ENCODE data around the gene ZMAT3.
"Not testable (repeated sequence)": the region's sequence is repeated elsewhere in the genome, so short reads cannot be mapped to it uniquely, and the experiment has no call there.

Gene ZMAT3, protein sequence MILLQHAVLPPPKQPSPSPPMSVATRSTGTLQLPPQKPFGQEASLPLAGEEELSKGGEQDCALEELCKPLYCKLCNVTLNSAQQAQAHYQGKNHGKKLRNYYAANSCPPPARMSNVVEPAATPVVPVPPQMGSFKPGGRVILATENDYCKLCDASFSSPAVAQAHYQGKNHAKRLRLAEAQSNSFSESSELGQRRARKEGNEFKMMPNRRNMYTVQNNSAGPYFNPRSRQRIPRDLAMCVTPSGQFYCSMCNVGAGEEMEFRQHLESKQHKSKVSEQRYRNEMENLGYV

DNA sequence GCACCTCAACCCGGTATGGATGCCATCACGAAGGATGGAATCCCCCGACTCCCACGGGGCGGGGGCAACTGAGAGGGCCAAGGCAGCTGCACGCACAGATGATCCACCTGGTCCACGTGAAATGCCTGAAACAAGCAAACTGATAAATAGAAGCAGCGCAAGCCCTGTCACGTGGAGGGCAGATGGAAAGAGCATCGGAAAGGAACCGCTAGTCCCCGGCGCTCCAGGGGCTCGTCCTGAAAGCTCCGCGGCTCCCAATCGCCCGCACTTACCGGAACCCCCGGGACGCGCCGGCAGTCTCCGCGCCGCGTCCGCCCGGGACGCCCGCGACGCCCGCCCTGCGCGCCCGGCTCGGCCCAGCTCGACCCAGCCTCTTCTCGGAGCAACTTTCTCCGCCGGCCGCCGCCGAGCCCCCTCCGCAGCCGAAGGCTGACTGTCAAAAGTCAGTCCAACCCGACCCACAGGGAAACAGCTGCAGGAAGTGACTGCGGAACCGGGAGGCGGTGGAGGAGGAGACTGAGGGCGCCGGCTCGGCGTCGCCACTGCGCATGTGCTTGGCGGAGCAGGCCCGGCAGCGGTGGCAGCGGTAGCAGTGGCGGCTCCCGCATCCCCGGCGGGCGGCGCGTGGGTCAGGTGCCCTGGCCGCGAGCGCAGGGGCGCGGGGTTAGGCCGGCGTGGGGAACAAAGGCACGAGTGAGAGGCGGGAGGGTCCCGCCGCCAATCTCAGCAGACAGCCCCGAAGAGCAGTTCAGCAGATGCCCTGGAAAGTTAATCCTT, at the start of gene ZMAT3:
Gene ZMAT3 (minus strand): TSS at position 487 of the 777 bp plus-strand sequence. CDS start 4,057 bp downstream, outside the sequence.
- FAIRE-seq: no peak

DNA sequence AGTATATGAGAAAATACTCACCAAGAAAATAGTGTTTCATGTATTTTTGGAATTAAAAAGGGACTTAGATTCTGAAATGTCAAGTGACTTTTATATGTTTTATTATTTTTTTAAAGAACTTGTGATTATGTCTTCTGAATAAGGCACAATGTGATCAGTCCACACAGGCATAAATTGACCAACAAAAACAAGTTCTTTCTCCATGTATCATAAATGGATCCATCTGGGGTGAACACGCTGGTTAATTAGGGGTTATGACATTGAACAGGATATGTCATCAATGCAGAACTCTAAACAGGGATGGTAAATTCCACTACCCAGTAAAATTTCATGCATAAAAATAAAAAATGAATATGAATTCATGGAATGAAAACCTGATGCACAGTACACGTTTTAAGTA, 45.2 kb upstream of the ZMAT3 start:
- FAIRE-seq: no peak

DNA sequence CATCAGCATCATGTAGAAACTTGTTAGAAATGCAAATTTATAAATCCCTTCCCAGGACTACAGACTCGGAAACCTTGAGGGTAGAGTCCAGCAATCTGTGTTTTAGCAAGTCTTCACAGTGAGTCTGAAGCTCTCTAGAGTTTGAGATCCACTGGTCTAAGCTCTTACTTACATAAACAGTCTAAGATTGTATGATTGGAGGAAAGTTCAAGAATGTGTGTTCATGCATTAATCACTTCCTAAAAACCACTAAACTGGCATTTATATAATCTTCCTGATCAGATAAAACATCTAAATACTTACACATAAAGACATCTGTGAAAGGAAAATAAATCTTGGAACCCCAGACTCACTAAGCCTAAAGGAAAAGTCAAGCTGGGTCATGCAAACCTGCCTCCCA, 43.8 kb upstream of the ZMAT3 start:
- not testable (repeated sequence) for FAIRE-seq

DNA sequence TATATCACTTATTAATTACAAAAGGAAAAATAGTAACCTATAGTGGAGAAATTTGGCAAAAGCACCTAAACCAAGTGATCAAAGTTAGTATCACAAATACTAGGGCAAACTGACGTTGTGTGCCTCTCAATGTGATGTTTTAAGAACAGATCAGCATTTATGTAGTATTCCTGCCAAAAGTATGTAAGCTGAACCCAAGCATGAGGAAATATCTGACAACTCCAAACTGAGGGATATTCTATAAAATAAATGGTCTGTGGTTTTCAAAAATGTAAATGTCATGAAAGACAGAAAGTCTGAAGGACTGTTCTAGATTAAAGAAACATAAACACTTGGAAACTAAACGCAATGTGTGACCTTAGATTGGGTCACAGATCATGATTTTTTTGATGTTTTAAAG, 42.3 kb upstream of the ZMAT3 start:
- no peak for FAIRE-seq

DNA sequence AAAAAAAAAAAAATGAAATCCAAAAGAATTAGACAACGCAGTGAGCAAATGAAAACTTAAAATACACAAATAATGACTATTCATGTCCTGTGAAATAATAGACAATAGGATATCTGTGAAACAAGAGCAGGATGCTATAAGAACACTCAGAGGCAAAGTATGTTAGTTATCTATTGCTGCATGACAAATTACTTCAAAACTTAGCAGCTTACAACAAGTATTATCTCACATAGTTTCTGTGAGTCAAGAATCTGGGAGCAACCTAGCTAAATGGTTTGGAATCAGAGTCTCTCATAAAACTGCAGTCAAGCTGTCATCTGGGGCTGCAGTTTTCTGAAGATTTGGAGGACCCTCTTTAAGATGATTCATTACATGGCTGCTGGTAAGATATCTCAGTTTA, 36.5 kb upstream of the ZMAT3 start:
- no peak for FAIRE-seq

DNA sequence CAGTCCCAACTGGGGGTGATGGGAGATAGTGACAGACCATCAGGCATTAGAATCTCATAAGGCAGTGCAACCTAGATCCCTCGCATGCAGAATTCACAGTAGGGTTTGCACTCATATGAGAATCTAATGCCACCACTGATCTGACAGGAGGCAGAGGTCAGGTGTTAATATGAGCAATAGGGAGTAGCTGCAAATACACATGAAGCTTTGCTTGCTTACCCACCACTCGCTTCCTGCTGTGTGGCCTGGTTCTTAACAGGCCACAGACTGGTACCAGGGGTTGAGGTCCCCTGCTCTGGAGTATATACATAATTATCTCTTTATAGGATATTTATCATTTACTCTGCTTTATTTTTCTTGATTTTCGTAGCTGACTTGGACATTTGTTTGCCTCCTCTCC, 36.0 kb upstream of the ZMAT3 start:
- FAIRE-seq: no peak

DNA sequence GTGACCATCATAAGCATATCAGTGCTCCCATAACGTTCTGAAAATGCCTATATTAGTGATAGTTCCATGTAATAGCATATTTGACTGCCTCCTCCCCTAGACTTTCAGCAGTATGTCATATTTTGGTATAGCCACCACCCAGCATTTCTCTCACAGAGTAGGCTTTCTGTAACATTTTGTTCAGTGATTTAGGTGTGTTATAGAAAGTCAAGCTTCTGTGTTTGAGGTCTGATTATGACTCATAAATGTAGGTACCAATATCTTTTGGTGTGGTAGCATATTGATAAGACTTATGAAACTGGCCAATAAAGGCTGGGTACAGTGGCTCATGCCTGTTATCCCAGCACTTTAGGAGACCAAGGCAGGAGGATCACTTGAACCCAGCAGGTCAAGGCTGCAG, 34.3 kb upstream of the ZMAT3 start:
- FAIRE-seq: no peak

DNA sequence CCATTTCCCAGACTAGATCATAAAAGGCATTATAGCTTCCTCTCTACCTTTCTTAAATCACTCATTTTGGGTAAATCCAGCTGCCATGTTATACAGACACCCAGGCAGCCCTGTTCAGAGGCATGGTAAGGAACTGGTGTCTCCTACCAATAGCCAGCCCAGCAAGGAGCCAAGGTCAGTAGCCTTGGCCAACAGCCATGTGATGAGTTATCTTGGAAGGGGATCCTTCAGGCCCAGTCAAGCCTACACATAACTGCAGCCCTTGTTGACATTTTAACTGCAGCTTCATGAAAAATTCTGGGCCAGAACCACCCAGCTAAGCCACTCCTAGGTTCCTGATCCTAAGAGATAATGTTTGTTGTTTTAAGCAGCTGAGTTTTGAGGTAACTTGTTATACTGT, 29.0 kb upstream of the ZMAT3 start:
- no peak for FAIRE-seq

DNA sequence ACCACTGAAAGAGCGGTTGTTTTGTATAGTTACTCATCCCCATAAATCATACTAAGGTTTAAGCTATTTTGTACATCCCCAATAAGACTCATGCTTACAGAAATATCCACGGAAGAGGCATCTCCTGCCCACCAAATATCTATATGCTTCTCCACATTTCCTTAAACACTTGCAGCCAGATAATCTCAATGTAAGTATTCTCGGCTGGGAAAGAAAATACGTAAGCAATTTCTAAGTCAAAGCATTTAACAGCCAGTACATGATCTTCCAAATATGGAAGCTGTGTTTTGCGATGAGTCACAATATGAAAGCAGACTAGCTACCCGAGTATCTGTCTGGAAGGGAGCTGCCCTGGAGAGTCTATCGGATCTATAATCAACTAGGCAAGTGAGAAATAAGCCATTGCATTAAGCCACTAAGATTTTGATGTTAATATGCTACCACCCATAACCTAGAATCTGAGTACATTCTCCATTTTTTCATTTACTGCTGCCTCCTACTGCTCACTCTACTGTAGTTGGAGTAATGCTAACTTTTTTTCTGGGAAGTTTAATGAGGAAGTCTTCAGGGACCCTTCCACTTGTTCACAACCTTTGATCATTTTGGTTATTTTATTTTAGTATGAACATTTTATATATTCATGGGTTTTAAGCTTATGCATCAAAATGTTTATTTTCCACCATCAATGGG, 26.9 kb upstream of the ZMAT3 start:
- FAIRE-seq: no peak

DNA sequence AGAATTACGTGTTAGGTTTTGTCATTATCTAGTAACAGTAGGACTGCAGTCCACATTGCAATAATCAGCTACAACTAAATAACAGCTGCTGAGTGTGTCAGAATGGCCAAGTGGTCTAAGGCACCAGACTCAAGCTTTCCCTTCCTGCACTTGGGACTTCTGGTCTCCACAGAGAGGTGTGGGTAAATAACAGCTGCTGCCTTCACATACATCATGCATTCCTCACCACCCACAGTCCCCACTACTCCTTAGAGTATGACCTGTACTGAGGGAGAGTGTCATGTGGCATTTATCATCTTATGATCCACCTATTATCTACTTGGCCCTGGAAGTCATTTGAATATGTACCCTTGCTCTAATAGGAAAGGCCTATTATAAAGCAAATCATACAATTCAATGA, 22.2 kb upstream of the ZMAT3 start:
- no peak for FAIRE-seq

DNA sequence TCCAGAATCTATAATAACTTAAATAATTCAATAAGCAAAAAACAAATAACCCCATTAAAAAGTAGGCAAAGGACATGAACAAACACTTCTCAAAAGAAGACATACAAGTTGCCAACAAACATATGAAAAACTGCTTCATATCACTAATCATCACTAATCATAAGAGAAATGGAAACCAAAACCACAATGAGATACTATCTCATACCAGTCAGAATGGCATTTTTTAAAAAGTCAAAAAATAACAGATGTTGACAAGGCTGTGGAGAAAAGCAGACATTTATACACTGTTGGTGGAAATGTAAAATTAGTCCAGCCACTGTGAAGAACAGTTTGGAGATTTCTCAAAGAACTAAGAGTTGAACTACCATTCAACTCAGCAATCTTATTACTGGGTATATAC, 19.5 kb upstream of the ZMAT3 start:
- FAIRE-seq: no peak

DNA sequence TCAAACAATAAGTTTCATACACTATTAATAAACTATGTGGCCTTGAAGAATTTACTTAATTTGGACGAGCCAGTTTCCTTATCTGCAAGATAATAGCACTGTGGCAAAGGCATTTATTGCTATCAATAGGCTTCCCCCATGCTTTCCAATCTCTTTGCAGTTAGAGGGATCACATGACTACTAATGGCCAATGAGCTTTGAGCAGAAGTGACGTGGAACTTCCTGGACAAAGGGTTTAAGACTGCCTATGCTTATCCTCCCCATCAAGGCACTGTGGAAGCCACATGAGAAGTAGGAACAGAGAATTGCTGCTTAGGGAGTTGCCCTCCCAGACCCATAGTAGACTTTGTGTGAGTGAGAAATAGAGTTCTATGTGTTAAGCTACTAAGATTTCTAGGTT, 16.7 kb upstream of the ZMAT3 start:
- FAIRE-seq: no peak

DNA sequence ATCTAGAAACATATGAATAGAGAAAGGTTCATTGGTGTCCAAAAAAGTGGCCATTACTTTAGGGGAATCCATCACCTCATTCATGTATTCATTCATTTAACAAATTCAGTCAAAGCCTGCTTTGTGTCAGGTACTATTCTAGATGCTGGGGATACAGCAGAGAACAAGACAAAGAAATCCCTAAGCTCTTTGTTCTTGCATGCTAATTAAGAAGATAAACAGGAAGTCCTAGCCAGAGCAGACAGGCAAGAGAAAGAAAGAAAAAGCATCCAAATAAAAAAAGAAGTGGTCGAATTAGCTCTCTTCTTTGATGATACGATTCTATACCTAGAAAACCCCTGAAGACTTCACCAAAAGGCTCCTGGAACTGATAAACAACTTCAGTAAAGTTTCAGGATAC, 12.4 kb upstream of the ZMAT3 start:
- no peak for FAIRE-seq

DNA sequence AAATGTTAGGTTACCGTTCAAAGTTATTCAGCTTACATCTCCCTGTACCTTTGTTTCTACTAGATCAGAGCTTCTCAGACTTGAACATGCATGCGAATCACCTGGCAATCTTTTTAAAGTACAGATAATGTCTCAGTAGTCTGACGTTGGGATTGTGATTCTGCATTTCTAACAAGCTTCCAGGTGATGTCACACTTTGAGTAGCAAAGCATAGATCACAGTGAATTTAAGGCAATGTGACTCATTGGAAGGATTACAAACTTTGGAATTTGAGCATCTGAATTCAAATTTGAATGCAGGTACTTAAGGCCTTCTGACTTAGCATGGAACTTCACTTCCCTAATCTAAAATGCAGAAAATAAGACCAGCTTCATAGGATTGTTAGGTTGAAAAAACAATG, 10.8 kb upstream of the ZMAT3 start:
- FAIRE-seq: no peak

DNA sequence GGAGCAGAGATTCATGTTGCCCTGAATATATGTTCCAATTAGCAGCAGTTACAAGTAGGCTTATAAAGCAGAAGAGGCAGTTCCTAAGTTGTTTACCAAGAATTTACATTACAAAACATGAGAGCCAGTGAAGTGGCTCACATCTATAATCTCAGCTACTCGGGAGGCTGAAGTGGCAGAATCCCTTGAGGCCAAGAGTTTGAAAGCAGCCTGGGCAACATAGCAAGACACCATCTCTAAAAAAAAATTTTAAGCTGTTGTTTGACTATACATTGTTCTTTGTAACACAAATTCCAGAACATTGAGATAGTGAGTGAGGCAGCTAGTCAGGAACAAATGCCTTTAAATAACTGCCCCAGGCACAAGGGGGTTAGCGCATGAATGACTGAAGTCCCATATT, 10.3 kb upstream of the ZMAT3 start:
- FAIRE-seq: no peak

DNA sequence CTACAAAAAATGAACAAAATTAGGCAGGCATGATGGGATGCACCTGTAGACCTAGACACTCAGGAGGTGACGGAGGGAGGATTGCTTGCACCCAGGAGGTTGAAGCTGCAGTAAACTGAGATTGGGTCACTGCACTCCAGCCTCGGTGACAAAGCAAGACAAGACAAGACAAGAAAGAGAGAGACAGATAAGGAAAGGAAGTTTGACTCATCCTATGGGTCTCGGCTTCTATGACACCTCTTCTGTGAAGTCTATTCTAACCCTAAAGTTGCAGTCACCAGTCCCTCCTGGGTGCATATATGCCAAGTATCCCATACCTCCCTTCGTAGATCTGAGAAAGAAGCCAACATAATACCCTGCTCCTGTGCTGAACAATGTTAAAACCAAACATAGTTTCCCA, 7.9 kb upstream of the ZMAT3 start:
- no peak for FAIRE-seq

DNA sequence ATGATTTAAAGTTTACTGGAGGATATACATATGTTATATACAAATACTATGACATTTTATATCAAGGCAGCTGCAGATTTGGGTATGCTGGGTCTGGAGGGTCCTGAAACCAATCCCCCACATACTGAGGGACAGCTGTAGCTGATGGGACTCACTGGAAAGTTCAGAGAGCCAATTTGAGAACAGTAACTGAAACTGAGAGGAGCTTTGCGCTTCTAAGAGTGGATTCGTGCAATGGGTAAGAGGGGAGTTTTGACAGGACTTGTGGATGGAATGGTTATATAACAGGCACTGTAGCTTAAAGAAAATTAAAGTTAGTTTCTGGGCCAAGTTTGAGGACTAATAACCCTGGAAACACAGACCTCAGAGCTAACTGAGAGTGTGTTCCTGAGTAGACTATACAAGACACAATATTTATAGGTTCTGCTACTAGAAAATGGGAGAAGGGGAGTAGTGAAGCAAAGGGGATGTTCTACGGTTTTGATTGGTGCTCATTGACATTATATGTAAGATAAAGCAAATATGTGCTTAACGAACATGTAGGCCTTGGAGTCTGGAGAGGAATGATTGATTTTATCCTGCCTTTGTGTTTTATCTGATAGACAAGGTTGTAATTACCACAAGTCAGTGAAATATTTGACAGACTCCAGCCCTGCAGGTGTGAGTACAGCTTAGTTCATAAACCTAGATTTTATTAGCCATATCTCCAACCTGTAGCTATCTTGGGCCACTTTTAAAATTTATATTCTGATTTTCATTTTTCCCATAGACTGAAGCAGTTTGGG, 4.8 kb upstream of the ZMAT3 start:
- FAIRE-seq: no peak

DNA sequence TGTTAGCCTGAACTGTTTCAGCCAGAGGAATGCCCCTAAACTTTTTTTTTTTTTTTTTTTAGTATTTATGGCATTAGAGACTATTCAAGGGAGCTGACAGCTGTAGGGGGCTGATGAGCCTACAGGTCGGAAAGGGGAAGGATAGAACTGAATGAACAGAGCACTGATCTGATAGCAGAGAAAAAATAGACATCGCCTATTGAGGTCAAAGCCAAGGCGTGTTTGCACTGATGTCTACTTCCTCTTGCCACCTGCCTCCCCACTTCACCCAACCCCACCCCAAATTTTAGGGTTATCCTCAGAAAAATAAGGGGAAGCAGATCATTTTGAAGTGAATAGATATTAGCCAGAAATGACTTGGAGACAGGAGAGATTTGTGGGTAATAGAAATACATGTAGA, 3.0 kb upstream of the ZMAT3 start:
- no peak for FAIRE-seq

DNA sequence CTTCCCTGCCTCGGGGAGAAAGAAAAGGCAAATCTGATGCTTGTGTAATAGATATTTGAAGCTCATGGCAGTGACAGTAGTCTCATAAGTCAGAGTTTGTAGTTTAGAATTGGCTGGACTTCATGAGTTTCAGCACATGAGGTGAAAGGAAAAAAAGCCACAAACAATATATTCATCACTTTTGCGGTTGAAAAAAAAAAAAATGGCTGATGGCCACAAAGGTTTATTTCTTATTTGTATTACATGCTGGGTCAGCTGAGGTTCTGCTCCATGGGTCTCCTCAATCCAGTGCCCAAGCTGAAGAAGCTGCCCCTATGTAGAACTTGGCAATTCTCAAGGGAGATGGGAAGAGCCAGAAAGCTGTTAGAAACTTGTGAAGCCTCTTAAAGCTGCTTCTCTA, 2.2 kb upstream of the ZMAT3 start:
- FAIRE-seq: no peak

DNA sequence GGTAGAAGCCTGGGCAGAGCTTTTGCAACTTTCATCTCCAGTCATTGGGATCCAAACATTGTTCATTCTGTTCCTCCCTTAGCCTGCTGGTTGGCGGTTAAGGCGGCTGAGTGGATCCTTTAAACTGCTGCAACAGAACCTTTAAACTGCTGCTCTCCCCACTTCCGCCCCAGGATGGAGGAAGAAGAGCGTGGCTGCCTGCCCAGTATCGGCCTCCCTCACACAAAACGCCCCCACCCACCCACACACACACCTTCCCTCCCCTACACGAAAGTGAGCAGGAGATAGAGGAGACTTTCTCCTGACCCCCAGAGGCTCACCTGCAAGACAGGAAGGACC, 460 bp upstream of the ZMAT3 start:
- FAIRE-seq: no peak

DNA sequence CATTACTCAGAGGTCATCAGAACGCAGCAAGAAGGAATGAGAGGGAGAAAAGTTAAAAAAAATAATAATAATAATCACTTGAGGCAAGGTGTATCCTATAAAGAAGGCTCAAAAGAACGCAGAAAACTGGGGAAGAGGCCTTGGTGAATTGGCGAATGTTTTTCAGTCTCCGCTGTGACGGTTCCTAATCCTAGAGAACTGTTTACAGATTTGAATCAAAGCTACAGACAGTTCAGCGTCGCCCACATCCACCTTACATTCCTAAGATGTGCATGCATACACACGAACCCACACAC, 634 bp downstream of the ZMAT3 start:
- no peak for FAIRE-seq

DNA sequence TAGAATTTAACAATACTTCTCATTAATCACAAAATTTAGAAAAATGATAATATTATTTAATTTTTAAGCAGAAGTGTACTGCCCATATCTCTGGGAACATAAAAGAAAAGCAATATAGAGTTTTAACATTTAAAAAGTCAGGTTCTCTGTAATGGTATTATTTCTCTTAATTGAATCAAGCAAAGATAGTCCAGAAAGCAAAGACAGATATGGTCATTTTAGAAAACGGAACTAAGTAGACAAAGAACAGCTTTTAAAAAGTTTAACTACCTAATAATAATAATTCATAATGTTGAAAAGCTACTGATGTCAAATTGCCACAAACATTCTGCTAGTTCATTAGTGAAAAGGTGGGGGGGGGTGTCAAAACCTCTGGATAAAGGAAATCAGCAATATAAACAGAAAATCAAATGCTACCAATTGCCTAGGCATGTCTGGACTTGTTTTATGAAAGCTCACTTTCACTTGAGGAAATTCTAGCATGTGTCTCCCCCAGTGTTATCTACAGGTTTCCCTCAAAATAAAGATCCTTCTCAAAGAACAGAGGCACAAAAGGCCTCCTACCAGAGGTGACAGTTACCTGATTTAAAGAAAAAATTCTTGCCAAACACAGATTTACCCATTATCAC, 1.7 kb downstream of the ZMAT3 start:
- peak; percentile 54 for FAIRE-seq
